Measurements from ENCODE around the gene RXFP1.

DNA sequence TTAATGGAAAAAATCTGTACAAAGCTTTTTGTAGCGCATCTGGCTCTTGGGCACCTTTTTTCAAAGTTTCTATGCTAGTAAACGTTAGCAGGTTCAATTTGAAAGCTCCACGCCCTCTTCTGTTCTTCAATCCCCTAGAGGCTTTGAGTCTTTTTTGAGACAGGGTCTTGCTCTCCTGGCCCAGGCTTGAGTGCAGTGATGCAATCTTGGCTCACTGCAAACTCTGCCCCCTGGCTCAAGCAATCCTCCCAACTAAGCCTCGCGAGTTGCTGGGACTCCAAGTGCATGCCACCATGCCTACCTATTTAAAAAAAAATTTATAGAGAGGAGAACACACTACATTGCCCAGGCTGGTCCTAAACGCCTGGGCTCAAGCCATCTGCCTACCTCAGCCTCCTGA is 9.2 kb downstream of the RXFP1 start:
- TF ChIP-seq TAF1 (IDR thresholded peaks at IDR 0.05; ENCODE audit: borderline replicate concordance, low read depth, low read length) (no peak), EP300 (IDR thresholded peaks at IDR 0.05; ENCODE audit: borderline replicate concordance in 1 of 2, low read depth in 1 of 2, low read length in 1 of 2) (no peak), EZH2phosphoT487 (IDR thresholded peaks at IDR 0.05; ENCODE audit: borderline replicate concordance, low read depth) (no peak), CHD2 (IDR thresholded peaks at IDR 0.05; ENCODE audit: low read length, partially characterized antibody) (no peak), RAD21 (IDR thresholded peaks at IDR 0.05; ENCODE audit: low read length) (no peak), ELF1 (IDR thresholded peaks at IDR 0.05) (no peak), JUND (IDR thresholded peaks at IDR 0.05) (no peak), RCOR1 (IDR thresholded peaks at IDR 0.05; ENCODE audit: low read length) (no peak)
- TF ChIP-seq, protein P1, sequence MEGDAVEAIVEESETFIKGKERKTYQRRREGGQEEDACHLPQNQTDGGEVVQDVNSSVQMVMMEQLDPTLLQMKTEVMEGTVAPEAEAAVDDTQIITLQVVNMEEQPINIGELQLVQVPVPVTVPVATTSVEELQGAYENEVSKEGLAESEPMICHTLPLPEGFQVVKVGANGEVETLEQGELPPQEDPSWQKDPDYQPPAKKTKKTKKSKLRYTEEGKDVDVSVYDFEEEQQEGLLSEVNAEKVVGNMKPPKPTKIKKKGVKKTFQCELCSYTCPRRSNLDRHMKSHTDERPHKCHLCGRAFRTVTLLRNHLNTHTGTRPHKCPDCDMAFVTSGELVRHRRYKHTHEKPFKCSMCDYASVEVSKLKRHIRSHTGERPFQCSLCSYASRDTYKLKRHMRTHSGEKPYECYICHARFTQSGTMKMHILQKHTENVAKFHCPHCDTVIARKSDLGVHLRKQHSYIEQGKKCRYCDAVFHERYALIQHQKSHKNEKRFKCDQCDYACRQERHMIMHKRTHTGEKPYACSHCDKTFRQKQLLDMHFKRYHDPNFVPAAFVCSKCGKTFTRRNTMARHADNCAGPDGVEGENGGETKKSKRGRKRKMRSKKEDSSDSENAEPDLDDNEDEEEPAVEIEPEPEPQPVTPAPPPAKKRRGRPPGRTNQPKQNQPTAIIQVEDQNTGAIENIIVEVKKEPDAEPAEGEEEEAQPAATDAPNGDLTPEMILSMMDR (IDR thresholded peaks at IDR 0.05), result no peak
- TF ChIP-seq, protein P2, sequence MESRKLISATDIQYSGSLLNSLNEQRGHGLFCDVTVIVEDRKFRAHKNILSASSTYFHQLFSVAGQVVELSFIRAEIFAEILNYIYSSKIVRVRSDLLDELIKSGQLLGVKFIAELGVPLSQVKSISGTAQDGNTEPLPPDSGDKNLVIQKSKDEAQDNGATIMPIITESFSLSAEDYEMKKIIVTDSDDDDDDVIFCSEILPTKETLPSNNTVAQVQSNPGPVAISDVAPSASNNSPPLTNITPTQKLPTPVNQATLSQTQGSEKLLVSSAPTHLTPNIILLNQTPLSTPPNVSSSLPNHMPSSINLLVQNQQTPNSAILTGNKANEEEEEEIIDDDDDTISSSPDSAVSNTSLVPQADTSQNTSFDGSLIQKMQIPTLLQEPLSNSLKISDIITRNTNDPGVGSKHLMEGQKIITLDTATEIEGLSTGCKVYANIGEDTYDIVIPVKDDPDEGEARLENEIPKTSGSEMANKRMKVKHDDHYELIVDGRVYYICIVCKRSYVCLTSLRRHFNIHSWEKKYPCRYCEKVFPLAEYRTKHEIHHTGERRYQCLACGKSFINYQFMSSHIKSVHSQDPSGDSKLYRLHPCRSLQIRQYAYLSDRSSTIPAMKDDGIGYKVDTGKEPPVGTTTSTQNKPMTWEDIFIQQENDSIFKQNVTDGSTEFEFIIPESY (IDR thresholded peaks at IDR 0.05; ENCODE audit: borderline replicate concordance, low read depth), result no peak
- TF ChIP-seq, protein P3, sequence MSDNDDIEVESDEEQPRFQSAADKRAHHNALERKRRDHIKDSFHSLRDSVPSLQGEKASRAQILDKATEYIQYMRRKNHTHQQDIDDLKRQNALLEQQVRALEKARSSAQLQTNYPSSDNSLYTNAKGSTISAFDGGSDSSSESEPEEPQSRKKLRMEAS (IDR thresholded peaks at IDR 0.05; ENCODE audit: low read depth), result no peak

Measured in SK-N-SH (cell line).